CD4-positive, CD25-positive, alpha-beta regulatory T cell (primary cell): Measurements from ENCODE around the gene MFAP3L. TPM values are rescaled to one million over a fixed set of nuclear protein-coding genes. Genes with fewer than 3 reads are reported as not detected.

ENCODE experiments used
- ATAC-seq, 2 donors: fragments of 150-1000 bp; cut with Tn5 transposase; one replicate each; pipeline ENCODE4 v1.10.0; 2021; ENCODE audit warnings: low read depth in 2 of 2, moderate number of reproducible peaks in 2 of 2, moderate library complexity in 1 of 2
- DNase-seq, 3 donors: peaks; one replicate each; pipeline versions ENCODE4 v3.0.0 to v3.0.0-alpha.2; 2012 to 2022; ENCODE audit warnings: mixed read lengths in 1 of 3
- H3K27ac ChIP-seq: one replicate; pipeline ENCODE4 v1.7.0; 2013; ENCODE audit warnings: mild to moderate bottlenecking, low read length; ENCODE audit not compliant: insufficient read depth, poor library complexity, severe bottlenecking
- H3K27me3 ChIP-seq: one replicate; pipeline ENCODE4 v1.7.0; 2013; ENCODE audit warnings: low read length; ENCODE audit not compliant: control insufficient read depth, insufficient read depth
- H3K36me3 ChIP-seq: one replicate; pipeline ENCODE4 v1.7.0; 2013; ENCODE audit warnings: mild to moderate bottlenecking, low read length, moderate library complexity; ENCODE audit not compliant: control insufficient read depth, insufficient read depth
- H3K4me1 ChIP-seq: 2 replicates; pipeline ENCODE4 v1.7.0; 2013; ENCODE audit warnings: mild to moderate bottlenecking, low read length; ENCODE audit not compliant: insufficient read depth, control insufficient read depth, poor library complexity, severe bottlenecking
- H3K4me3 ChIP-seq: one replicate; pipeline ENCODE4 v1.7.0; 2013; ENCODE audit warnings: low read depth, mild to moderate bottlenecking, low read length, moderate library complexity
- H3K9me3 ChIP-seq, 2 experiments: 1 replicate in 1 of 2; 2 replicates in 1 of 2; pipeline ENCODE4 v1.7.0; 2013; ENCODE audit warnings: low read length in 2 of 2, mild to moderate bottlenecking in 1 of 2, moderate library complexity in 1 of 2; ENCODE audit not compliant: control insufficient read depth in 2 of 2
- H3K27ac Mint-ChIP-seq, 3 donors: one replicate each; pipeline ENCODE4 v1.8.0; 2020 to 2022; ENCODE audit warnings: mild to moderate bottlenecking in 3 of 3, mixed read lengths in 3 of 3, moderate library complexity in 2 of 3
- H3K27me3 Mint-ChIP-seq: one replicate; pipeline ENCODE4 v1.8.0; 2022; ENCODE audit warnings: mild to moderate bottlenecking, mixed read lengths
- H3K36me3 Mint-ChIP-seq: one replicate; pipeline ENCODE4 v1.8.0; 2020; ENCODE audit warnings: mixed read lengths
- H3K4me1 Mint-ChIP-seq, 4 donors: one replicate each; pipeline ENCODE4 v1.8.0; 2020 to 2022; ENCODE audit warnings: mixed read lengths in 4 of 4, mild to moderate bottlenecking in 1 of 4
- H3K4me3 Mint-ChIP-seq, 4 donors: one replicate each; pipeline ENCODE4 v1.8.0; 2020 to 2022; ENCODE audit warnings: mild to moderate bottlenecking in 4 of 4, mixed read lengths in 4 of 4, moderate library complexity in 3 of 4
- H3K9me3 Mint-ChIP-seq, 7 donors: one replicate each; pipeline ENCODE4 v1.8.0; 2020 to 2022; ENCODE audit warnings: mixed read lengths in 7 of 7, mild to moderate bottlenecking in 3 of 7, moderate library complexity in 2 of 7
- polyA plus RNA-seq, 4 donors: library from polyadenylated mRNA; unstranded; fragments of 300-500 nt; fragmentation: Illumina TruSeq; gene quantifications; one replicate each; pipeline ENCODE4 v1.2.3, GENCODE V29; 2021
- total RNA-seq: library from RNA; stranded (reverse); gene quantifications from one replicate; pipeline ENCODE4 v1.2.3, GENCODE V29; 2022

The MFAP3L gene
- total and polyA plus RNA-seq, 5 donors from 2014 or later = 0.28 to 3.4 (median 0.82) TPM; not detected in 2

GRCh38 chr4:169998981-169999380 lies 27.2 kb downstream of the MFAP3L start:
- Mint-ChIP-seq H3K36me3 (no peaks in the 10 kb centered on the region), H3K9me3 (peaks cover 0 to 1% (median 0%) of the 10 kb centered on the region in 7 donors)
- ATAC-seq = no peak

GRCh38 chr4:169996379-169997240 lies 29.6 kb downstream of the MFAP3L start:
- Mint-ChIP-seq H3K4me3 (no peak overlapping the region), H3K4me1 (no peaks in the 10 kb centered on the region), H3K27ac (no peak overlapping the region), H3K36me3 (no peaks in the 10 kb centered on the region), H3K9me3 (peaks cover 0 to 1% (median 0%) of the 10 kb centered on the region in 7 donors), H3K27me3 (no peaks in the 10 kb centered on the region)
- Histone ChIP-seq H3K27ac (no peak overlapping the region), H3K27me3 (no peaks in the 10 kb centered on the region), H3K36me3 (no peaks in the 10 kb centered on the region), H3K4me3 (no peak overlapping the region), H3K9me3 (no peaks in the 10 kb centered on the region), H3K4me1 (no peaks in the 10 kb centered on the region)
- ATAC-seq (no peak), DNase-seq (no peak)

More at GRCh38 chr4:169998981-169999380, 27.2 kb downstream of the MFAP3L start:
- no peak for DNase-seq
- Histone ChIP-seq H3K4me1 (no peaks in the 10 kb centered on the region), H3K4me3 (no peak overlapping the region), H3K27me3 (no peaks in the 10 kb centered on the region), H3K9me3 (no peaks in the 10 kb centered on the region), H3K27ac (no peak overlapping the region), H3K36me3 (no peaks in the 10 kb centered on the region)
- Mint-ChIP-seq H3K27me3 (peaks cover 4% of the 10 kb centered on the region), H3K27ac (no peak overlapping the region), H3K4me3 (no peak overlapping the region), H3K4me1 (no peaks in the 10 kb centered on the region)

- H3K9me3 Mint-ChIP-seq = peaks cover 0 to 1% (median 0%) of the 10 kb centered on the region in 7 donors
- Histone ChIP-seq H3K27me3 (no peaks in the 10 kb centered on the region), H3K4me1 (no peaks in the 10 kb centered on the region), H3K27ac (no peak overlapping the region), H3K9me3 (no peaks in the 10 kb centered on the region), H3K4me3 (no peak overlapping the region), H3K36me3 (no peaks in the 10 kb centered on the region)
- no peak overlapping the region for H3K27ac Mint-ChIP-seq
- ATAC-seq (no peak), DNase-seq (no peak)
- no peaks in the 10 kb centered on the region for H3K36me3 Mint-ChIP-seq
- H3K4me1 Mint-ChIP-seq = no peaks in the 10 kb centered on the region
- H3K4me3 Mint-ChIP-seq = no peak overlapping the region
- H3K27me3 Mint-ChIP-seq = no peaks in the 10 kb centered on the region
Measured at GRCh38 chr4:169993531-169993930, 32.7 kb downstream of the MFAP3L start.

- H3K27ac ChIP-seq = no peak overlapping the region
- ATAC-seq (no peak), DNase-seq (no peak)
- Mint-ChIP-seq H3K4me3 (no peak overlapping the region), H3K36me3 (no peaks in the 10 kb centered on the region), H3K9me3 (no peaks in the 10 kb centered on the region), H3K27ac (no peak overlapping the region), H3K27me3 (no peaks in the 10 kb centered on the region), H3K4me1 (peaks cover 0 to 3% (median 0%) of the 10 kb centered on the region in 4 donors)
- no peak overlapping the region for H3K4me3 ChIP-seq
- H3K4me1 ChIP-seq = no peaks in the 10 kb centered on the region
- no peaks in the 10 kb centered on the region for H3K36me3 ChIP-seq
- no peaks in the 10 kb centered on the region for H3K27me3 ChIP-seq
- H3K9me3 ChIP-seq = no peaks in the 10 kb centered on the region
Measured at GRCh38 chr4:169988252-169988651, 37.9 kb downstream of the MFAP3L start.

- H3K4me1 Mint-ChIP-seq = peaks cover 0 to 3% (median 0%) of the 10 kb centered on the region in 4 donors
- no peaks in the 10 kb centered on the region for H3K4me1 ChIP-seq
- H3K27me3 Mint-ChIP-seq = no peaks in the 10 kb centered on the region
- no peaks in the 10 kb centered on the region for H3K9me3 ChIP-seq
- DNase-seq (no peak), ATAC-seq (no peak)
- no peak overlapping the region for H3K27ac Mint-ChIP-seq
- no peak overlapping the region for H3K4me3 ChIP-seq
- no peaks in the 10 kb centered on the region for H3K9me3 Mint-ChIP-seq
- H3K4me3 Mint-ChIP-seq = no peak overlapping the region
- no peak overlapping the region for H3K27ac ChIP-seq
- no peaks in the 10 kb centered on the region for H3K36me3 Mint-ChIP-seq
- H3K36me3 ChIP-seq = no peaks in the 10 kb centered on the region
- no peaks in the 10 kb centered on the region for H3K27me3 ChIP-seq
Measured at GRCh38 chr4:169987327-169988228, 38.6 kb downstream of the MFAP3L start.

- no peaks in the 10 kb centered on the region for H3K36me3 ChIP-seq
- H3K27ac ChIP-seq = no peak overlapping the region
- ATAC-seq (no peak), DNase-seq (no peak)
- H3K4me1 Mint-ChIP-seq = peaks cover 0 to 3% (median 0%) of the 10 kb centered on the region in 4 donors
- no peak overlapping the region for H3K4me3 ChIP-seq
- H3K27me3 ChIP-seq = no peaks in the 10 kb centered on the region
- H3K27ac Mint-ChIP-seq = no peak overlapping the region
- no peaks in the 10 kb centered on the region for H3K9me3 Mint-ChIP-seq
- H3K9me3 ChIP-seq = no peaks in the 10 kb centered on the region
- H3K4me3 Mint-ChIP-seq = no peak overlapping the region
- no peaks in the 10 kb centered on the region for H3K36me3 Mint-ChIP-seq
- H3K27me3 Mint-ChIP-seq = no peaks in the 10 kb centered on the region
- no peaks in the 10 kb centered on the region for H3K4me1 ChIP-seq
Measured at GRCh38 chr4:169986369-169986768, 39.8 kb downstream of the MFAP3L start.

- H3K4me3 ChIP-seq = no peak overlapping the region
- DNase-seq (no peak), ATAC-seq (no peak)
- H3K27ac ChIP-seq = no peak overlapping the region
- H3K4me1 ChIP-seq = no peaks in the 10 kb centered on the region
- H3K27me3 ChIP-seq = no peaks in the 10 kb centered on the region
- Mint-ChIP-seq H3K9me3 (no peaks in the 10 kb centered on the region), H3K4me3 (no peak overlapping the region), H3K27ac (no peak overlapping the region), H3K36me3 (no peaks in the 10 kb centered on the region), H3K27me3 (no peaks in the 10 kb centered on the region), H3K4me1 (peaks cover 0 to 3% (median 0%) of the 10 kb centered on the region in 4 donors)
- H3K9me3 ChIP-seq = no peaks in the 10 kb centered on the region
- no peaks in the 10 kb centered on the region for H3K36me3 ChIP-seq
Measured at GRCh38 chr4:169985881-169986280, 40.3 kb downstream of the MFAP3L start.
